Ovary (tissue), 3 donors: Measurements from ENCODE around the gene CDK6.

Source experiments
- EP300 ChIP-seq: sonication (generic); formaldehyde crosslinking; IDR thresholded peaks from one replicate; pipeline ENCODE4 v1.6.1; 2017; ENCODE audit warnings: antibody characterized with exemption
- POLR2A ChIP-seq: fragments of 450-650 bp; IDR thresholded peaks from one replicate; pipeline ENCODE4 v1.6.1; 2017; ENCODE audit warnings: antibody characterized with exemption, mild to moderate bottlenecking, moderate library complexity
- TF ChIP-seq, protein P1 (sequence below), 3 donors: fragments of 450-650 bp in 2 of 3; fragments of 200-600 bp in 1 of 3; IDR thresholded peaks; one replicate each; pipeline versions ENCODE4 v1.5.1 to v1.8.0; 2016 to 2022; ENCODE audit warnings: antibody characterized with exemption in 3 of 3, mild to moderate bottlenecking in 1 of 3
- donor health status: DM: no; HTN: no; CAD: no.

DNA sequence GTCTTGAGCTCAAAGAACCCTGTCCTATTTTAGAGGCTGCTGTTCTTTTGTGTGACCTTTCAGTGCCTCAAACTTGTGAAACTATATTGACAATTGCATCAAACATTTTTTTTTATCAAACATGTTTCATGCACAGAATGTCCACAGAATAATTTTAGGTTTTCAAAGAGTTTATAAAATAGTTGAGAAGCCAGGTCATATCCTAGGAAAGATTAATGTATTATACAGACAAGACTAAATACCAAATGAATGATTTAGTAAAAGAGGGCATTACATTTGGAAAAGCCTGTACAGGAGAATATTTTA lies 67.0 kb downstream of the CDK6 start:
- TF ChIP-seq, protein P1, sequence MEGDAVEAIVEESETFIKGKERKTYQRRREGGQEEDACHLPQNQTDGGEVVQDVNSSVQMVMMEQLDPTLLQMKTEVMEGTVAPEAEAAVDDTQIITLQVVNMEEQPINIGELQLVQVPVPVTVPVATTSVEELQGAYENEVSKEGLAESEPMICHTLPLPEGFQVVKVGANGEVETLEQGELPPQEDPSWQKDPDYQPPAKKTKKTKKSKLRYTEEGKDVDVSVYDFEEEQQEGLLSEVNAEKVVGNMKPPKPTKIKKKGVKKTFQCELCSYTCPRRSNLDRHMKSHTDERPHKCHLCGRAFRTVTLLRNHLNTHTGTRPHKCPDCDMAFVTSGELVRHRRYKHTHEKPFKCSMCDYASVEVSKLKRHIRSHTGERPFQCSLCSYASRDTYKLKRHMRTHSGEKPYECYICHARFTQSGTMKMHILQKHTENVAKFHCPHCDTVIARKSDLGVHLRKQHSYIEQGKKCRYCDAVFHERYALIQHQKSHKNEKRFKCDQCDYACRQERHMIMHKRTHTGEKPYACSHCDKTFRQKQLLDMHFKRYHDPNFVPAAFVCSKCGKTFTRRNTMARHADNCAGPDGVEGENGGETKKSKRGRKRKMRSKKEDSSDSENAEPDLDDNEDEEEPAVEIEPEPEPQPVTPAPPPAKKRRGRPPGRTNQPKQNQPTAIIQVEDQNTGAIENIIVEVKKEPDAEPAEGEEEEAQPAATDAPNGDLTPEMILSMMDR (IDR thresholded peaks at IDR 0.05): no peak
- TF ChIP-seq POLR2A (no peak), EP300 (no peak)
